Type B pancreatic cell (in vitro differentiated cells): Measurements from ENCODE around the gene TXNDC2. TPM values are rescaled to one million over a fixed set of nuclear protein-coding genes. Genes with fewer than 3 reads are reported as not detected.
"Not testable (repeated sequence)": the region's sequence is repeated elsewhere in the genome, so short reads cannot be mapped to it uniquely, and the experiment has no call there.

Source experiments
- DNase-seq: peaks from one replicate; pipeline ENCODE4 v3.0.0; 2021; ENCODE audit warnings: mixed read lengths; ENCODE audit not compliant: unreplicated experiment; ENCODE audit errors: extremely low spot score
- H3K27ac Mint-ChIP-seq: 2 replicates; pipeline ENCODE4 v1.8.0; 2021; ENCODE audit warnings: mild to moderate bottlenecking, mixed read lengths
- H3K27me3 Mint-ChIP-seq: 2 replicates; pipeline ENCODE4 v1.8.0; 2021; ENCODE audit warnings: mixed read lengths
- H3K36me3 Mint-ChIP-seq: 2 replicates; pipeline ENCODE4 v1.8.0; 2021; ENCODE audit warnings: mixed read lengths
- H3K4me1 Mint-ChIP-seq: one replicate; pipeline ENCODE4 v1.8.0; 2021; ENCODE audit warnings: mixed read lengths; ENCODE audit not compliant: unreplicated experiment
- H3K4me3 Mint-ChIP-seq: 2 replicates; pipeline ENCODE4 v1.8.0; 2021; ENCODE audit warnings: mild to moderate bottlenecking, mixed read lengths
- H3K9me3 Mint-ChIP-seq: 2 replicates; pipeline ENCODE4 v1.8.0; 2021; ENCODE audit warnings: mixed read lengths
- CTCF ChIP-seq: fragments of 200-600 bp; sonication (generic); conservative IDR thresholded peaks from 2 replicates; pipeline ENCODE4 v1.5.0; 2021; ENCODE audit warnings: antibody characterized with exemption, mild to moderate bottlenecking
- total RNA-seq: library from RNA; stranded (reverse); gene quantifications from 2 replicates; pipeline ENCODE4 v1.2.1, GENCODE V29; 2021; ENCODE audit warnings: low replicate concordance

The TXNDC2 gene
- total RNA-seq, 1 donor from 2014 or later: not detected

GRCh38 chr18:9898792-9899549, 13.2 kb downstream of the TXNDC2 start:
- Mint-ChIP-seq H3K36me3 (no peaks in the 10 kb centered on the region), H3K27ac (peak overlapping the region; percentile 51), H3K27me3 (no peaks in the 10 kb centered on the region), H3K4me3 (no peak overlapping the region), H3K4me1 (no peaks in the 10 kb centered on the region), H3K9me3 (no peaks in the 10 kb centered on the region)
- no peak for TF ChIP-seq CTCF
- DNase-seq: no peak

GRCh38 chr18:9899550-9899930, 13.8 kb downstream of the TXNDC2 start:
- H3K27me3 Mint-ChIP-seq, DNase-seq, H3K4me3 Mint-ChIP-seq, H3K4me1 Mint-ChIP-seq, H3K36me3 Mint-ChIP-seq, H3K9me3 Mint-ChIP-seq: not testable (repeated sequence)
- peak overlapping the region; percentile 51 for H3K27ac Mint-ChIP-seq

GRCh38 chr18:9900699-9901098, 14.9 kb downstream of the TXNDC2 start:
- H3K27me3 Mint-ChIP-seq: peaks cover 2% of the 10 kb centered on the region
- H3K27ac Mint-ChIP-seq: no peak overlapping the region
- no peaks in the 10 kb centered on the region for H3K9me3 Mint-ChIP-seq

GRCh38 chr18:9901377-9901776, 15.6 kb downstream of the TXNDC2 start:
- no peaks in the 10 kb centered on the region for H3K9me3 Mint-ChIP-seq
- H3K27me3 Mint-ChIP-seq: peaks cover 4% of the 10 kb centered on the region
- peaks cover 6% of the 10 kb centered on the region for H3K4me1 Mint-ChIP-seq
- no peaks in the 10 kb centered on the region for H3K36me3 Mint-ChIP-seq
- no peak for TF ChIP-seq CTCF
- no peak overlapping the region for H3K27ac Mint-ChIP-seq
- H3K4me3 Mint-ChIP-seq: no peak overlapping the region
- no peak for DNase-seq

More at GRCh38 chr18:9900699-9901098, 14.9 kb downstream of the TXNDC2 start:
- no peak for DNase-seq
- Mint-ChIP-seq H3K4me3 (no peak overlapping the region), H3K36me3 (no peaks in the 10 kb centered on the region), H3K4me1 (peaks cover 4% of the 10 kb centered on the region)
- no peak for TF ChIP-seq CTCF

GRCh38 chr18:9902264-9902663, 16.5 kb downstream of the TXNDC2 start:
- H3K36me3 Mint-ChIP-seq: not testable (repeated sequence)

GRCh38 chr18:9902832-9903231, 17.1 kb downstream of the TXNDC2 start:
- no peak for DNase-seq

More at GRCh38 chr18:9902264-9902663, 16.5 kb downstream of the TXNDC2 start:
- not testable (repeated sequence) for H3K4me1 Mint-ChIP-seq, H3K27ac Mint-ChIP-seq, H3K9me3 Mint-ChIP-seq, DNase-seq, H3K4me3 Mint-ChIP-seq, H3K27me3 Mint-ChIP-seq

More at GRCh38 chr18:9902832-9903231, 17.1 kb downstream of the TXNDC2 start:
- Mint-ChIP-seq H3K27me3 (peaks cover 4% of the 10 kb centered on the region), H3K4me1 (peaks cover 6% of the 10 kb centered on the region), H3K27ac (no peak overlapping the region), H3K9me3 (no peaks in the 10 kb centered on the region), H3K36me3 (no peaks in the 10 kb centered on the region), H3K4me3 (no peak overlapping the region)
- TF ChIP-seq CTCF: no peak
